HG03066 (cell line): ENCODE results near the gene UBC.

ENCODE experiments used
- ATAC-seq: cut with Tn5 transposase; IDR thresholded peaks from one replicate; pipeline ENCODE4 v1.9.1; 2021; ENCODE audit warnings: low read depth; ENCODE audit not compliant: unreplicated experiment

Gene UBC

DNA sequence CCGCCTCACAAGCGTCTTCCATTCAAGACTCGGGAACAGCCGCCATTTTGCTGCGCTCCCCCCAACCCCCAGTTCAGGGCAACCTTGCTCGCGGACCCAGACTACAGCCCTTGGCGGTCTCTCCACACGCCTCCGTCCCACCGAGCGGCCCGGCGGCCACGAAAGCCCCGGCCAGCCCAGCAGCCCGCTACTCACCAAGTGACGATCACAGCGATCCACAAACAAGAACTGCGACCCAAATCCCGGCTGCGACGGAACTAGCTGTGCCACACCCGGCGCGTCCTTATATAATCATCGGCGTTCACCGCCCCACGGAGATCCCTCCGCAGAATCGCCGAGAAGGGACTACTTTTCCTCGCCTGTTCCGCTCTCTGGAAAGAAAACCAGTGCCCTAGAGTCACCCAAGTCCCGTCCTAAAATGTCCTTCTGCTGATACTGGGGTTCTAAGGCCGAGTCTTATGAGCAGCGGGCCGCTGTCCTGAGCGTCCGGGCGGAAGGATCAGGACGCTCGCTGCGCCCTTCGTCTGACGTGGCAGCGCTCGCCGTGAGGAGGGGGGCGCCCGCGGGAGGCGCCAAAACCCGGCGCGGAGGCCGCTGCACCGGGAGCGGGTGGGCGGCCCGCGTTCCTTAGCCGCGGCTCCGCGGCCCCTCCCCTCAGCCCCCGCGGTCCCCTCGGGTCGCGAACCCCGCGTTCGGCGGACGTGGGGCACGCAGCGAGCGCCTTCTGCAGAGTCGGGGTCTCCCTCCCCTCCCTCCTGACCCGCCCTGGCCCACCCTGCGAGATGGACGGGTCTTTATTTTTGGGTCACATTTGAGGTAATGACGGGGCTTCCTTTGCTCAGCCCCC is at the start of gene UBC:
TSS of gene UBC (minus strand) at position 259 of the 847 bp plus-strand sequence. CDS start 879 bp downstream, outside the sequence.
- no peak for ATAC-seq

DNA sequence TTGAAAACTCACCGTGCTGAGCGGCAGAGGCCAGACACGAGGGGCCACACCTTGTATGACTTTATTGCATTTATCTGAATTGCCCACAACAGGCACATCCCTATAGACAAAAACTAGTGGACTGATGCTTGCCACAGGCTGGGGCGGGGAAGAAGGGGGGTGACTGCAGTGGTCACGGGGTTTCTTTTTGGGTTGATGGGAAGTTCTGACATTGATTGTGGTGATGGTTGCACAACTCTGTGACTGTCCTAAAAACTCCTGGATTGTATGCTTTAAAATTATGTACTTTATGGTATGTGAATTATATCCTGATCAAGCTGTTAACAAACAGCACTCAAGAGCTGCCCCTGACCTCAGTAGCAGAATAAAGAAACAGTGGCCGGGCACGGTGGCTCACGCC is 48.8 kb upstream of the UBC start:
- no peak for ATAC-seq

DNA sequence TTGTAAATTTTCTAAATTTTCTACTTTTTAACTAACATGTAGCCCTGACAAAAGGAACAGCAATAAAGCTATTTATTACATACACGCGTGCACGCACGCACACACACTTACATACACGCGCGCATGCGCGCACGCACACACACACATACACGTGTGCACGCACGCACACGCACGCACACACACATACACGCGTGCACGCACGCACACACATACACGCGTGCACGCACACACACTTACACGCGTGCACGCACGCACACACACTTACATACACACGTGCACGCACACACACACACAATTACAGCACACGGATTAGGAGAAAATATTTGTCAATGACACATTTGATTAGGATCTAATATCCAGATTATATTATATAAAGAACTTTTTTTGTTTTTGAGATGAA is 46.6 kb upstream of the UBC start:
- no peak for ATAC-seq

DNA sequence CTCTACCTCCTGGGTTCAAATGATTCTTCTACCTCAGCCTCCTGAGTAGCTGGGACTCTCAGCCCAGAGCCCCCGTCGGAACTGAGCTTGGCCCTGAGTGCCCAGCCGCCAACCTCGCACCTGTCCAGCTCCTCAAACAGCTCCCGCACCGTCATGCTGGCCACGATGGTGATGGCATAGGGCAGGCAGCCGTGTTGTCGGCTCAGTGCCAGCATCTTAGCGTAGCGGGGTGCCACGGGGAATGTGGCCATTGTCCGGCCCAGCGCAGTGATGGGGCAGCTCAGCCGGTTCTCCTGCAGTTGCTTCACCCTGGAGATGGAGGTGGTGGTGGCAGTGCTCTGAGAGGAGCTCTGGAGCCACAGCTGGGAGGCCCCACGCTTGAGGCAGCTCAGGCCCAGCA is 42.1 kb upstream of the UBC start:
- no peak for ATAC-seq

DNA sequence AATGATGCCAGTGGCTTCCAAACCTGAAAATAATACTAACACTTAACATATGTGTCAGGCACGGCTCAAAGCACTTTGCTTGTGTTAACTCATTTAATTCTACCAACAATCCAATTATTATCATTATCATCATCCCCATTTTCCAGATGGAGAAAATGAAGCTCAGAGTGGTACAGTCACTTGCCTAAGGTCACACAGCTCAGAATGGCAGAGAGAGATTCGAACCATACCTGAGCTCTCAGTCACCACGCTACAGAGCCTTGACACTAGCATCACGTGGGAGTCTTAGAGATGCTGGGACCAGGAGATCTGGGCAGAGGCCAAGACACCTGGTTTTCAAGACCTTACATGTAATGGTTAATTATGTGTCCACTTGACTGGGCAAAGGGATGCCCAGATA is 40.3 kb upstream of the UBC start:
- no peak for ATAC-seq

DNA sequence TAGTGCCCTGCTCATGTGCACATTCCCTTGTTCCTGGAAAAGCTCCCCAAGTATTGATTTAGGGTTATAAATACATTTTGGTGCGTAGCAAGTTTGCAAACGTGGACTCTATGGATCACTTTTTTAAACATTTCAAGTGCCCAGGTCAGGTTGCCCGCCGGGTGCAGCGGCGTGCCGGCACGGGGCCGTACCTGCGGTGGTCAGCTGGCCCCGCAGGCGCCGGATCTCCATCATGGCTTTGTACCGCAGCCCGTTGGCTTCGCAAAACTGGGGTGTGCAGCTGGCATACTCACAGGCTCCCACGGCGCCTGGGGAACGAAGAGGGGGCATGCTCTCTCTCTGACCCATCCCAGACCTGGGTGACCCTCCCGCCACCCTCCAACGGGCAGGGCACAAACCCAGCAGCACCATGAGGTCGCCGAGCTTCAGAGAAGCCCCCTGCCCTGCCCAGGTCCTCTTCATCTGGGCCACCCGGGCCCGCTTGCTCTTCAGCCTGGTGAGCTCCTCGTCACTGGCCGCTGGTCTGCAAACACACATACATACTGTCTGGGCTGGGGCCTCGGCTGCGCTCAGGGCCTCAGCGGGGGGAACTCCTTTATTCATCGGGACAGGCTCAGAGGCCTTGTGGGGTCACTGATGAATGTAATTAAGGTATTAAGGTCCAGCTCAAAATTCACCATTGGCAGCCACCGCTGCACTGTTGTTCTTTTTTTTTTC is 39.4 kb upstream of the UBC start:
- ATAC-seq: no peak

DNA sequence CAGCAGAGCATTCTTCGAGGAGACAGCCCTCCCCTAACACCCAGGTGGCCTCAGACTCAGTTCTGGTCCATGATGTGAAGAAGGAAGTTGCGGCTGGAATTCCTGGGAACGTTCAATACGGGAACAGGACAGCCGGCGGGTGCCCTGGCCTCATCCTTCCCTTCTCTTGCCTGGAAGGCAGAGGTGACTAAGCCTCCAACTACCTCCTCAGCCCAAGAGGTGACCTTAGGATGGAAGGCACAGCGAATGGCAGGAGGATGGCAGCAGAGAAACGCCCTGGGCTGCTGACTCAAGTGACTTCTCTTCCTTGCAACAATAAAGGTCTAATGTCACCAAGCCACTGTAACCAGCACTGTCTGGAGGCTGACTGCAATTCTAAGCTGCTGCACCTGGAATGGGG is 38.4 kb upstream of the UBC start:
- no peak for ATAC-seq

DNA sequence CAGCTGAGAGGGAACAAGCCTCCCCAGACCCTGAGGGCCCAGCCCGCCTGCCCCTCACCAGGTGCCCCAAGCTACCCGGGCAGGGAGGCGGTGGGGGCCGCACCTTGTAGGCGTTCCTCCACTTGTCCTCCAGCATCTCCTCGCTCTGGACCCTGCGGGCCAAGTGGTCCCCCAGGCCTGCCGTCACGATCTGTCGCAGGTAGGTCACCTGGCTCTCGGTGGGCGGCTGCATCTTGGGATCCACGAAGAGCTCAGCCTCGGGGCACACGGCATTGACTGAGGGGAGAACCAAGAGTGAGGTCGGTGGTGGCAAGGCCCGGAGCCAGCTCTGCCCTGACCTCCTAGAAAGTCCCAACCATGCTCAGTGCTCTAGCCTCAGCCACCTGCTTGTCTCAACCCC is 37.8 kb upstream of the UBC start:
- no peak for ATAC-seq

DNA sequence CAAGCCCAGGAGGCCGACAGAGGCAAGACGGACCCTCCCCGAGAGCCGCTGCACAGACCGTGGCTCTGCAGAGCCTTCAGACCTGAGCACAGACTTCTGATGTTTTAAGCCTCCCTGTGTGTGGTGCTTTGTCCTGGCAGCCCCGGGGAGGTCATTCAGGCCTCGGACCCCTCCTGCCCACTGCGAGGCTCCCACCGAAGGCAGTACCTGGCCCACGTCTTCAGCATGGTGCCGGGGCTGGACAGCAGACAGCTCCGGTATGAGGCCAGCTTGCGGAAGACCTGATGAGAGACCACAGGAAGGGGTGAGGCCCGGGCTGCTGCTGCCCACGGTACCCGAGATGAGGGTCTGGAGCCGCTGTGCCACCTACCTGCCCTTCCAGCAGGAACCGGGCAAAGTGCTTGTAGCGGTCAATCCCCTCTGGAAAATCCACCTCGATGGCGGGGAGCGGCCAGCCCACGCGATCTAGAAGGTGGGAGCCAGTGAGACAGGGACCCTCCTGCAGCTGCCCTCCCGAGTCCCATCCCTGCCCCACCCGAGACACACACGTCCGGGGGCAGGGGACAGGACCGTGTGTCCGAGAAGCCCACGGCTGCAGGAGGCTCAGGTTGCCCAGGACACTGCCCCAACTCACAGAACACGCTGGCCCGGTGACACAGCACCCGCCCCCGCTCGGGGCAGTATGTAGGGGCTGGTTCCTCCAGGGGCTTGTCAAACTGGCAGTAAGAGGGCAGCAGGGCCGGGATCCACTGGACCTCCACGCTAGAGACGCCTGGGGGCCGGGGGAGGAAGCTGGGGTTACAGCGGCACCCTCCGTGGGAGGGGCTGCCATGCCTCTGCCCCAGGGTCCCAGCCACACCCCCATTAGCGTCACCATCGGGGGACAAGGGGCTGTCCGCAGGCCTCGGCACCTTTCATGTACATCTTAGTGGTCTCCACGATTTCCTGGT is 35.6 kb upstream of the UBC start:
- ATAC-seq: no peak

DNA sequence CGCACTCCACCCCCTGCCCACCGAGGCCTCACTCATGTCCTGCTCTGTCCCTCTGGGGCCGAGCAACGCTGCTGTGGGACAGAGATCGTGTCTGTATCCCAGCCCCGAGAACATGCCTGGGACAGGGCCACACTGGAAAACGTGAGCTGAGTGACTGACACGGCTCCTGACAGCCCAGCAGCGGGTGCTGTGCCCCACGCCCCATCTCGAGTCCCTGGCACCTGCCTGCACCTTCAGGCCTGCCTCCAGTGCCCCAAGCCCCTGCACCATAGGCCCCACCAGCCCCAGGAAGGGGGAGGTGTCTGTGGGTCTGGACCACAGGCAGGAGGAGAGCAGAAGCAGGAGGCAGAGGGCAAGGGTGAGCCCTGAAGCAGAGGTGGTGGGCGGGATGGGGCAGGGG is 34.6 kb upstream of the UBC start:
- no peak for ATAC-seq

DNA sequence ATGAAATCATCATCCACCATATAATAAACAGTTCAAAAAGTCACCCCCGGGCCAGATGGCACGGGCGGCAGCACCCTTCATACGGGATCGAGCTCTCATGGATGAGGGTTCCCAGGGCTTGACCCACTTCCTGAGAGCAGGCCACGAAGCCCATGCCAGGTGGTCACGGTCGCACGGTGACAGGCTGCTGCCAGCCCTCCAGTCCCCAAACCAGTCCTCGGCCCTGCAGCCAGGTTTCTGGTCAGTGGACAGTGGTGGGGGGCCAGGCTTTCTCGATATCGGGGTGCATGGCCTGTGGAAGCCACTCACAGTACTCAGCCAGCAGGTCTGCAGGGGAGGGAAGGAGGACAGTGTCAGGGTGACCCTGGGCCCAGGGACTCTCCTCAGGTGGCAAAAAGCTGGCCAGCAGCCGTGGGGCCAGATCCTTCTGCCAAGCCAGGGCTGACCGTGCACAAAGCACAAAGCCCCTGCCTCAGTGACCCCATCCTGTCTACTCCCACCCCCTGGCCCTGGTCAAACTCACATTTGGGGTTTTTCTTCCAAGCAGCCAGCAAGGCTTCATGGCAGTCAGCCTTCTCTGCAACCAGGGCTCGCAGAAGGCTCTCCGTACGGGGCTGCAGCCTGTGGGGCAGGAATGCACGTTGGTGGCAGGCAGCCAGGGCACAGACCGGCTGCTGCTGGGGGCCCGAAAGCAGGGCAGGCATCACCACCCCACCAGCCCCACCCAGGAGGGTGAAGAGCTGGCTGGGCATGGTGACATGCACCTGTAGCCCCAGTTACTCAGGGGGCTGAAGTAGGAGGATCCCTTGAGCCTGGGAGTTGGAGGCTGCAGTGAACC is 33.3 kb upstream of the UBC start:
- ATAC-seq: no peak

DNA sequence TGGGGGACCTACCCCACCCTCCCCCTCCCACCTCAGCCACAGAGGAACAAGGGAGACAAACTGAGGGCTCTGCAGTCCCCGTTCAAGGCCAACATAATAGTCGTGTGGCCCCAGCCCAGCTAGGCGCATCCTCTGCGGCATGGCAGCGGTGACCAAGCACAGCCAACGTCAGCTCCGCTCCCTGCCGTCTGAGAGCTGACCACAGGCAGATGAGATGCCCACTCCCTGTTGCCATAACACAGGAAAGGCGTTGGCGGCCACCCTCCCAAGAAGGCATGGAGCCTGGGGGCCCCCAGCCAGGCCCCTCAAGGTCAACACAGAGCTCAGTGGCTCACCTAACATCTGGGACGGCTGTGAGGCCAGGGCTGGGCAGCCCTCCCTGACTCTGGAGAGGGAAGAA is 32.6 kb upstream of the UBC start:
- ATAC-seq: no peak

DNA sequence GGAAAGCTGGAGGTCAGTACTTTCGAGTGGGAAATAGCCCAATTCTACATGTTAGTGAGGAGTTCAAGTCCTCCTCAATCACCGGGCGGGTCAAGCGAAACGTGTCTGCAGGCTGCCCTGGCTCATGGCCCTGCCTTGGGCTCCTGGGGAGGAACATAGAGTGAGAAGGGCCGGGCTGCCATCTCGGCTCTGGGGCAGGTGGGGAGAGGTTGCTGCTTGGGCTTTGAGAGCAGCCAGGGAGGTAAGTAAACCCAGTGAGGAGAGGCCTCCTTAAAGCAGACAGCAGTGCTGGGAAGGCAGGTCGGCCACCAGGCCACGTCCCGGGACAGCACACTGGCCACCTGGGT is 32.0 kb upstream of the UBC start:
- no peak for ATAC-seq

DNA sequence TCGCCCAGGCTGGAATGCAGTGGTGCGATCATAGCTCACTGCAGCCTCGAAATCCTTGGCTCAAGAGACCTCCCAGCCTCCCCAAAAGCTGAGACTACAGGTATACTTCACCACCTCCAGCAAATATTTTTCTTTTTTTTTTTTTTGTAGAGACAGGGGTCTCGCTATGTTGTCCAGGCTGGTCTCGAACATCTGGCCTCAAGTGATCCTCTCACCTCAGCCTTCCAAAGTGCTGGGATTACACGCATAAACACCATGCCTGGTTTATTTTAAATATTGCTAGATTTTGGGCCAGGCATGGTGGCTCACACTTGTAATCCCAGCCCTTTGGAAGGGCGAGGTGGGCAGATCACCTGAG is 26.7 kb upstream of the UBC start:
- ATAC-seq: no peak

DNA sequence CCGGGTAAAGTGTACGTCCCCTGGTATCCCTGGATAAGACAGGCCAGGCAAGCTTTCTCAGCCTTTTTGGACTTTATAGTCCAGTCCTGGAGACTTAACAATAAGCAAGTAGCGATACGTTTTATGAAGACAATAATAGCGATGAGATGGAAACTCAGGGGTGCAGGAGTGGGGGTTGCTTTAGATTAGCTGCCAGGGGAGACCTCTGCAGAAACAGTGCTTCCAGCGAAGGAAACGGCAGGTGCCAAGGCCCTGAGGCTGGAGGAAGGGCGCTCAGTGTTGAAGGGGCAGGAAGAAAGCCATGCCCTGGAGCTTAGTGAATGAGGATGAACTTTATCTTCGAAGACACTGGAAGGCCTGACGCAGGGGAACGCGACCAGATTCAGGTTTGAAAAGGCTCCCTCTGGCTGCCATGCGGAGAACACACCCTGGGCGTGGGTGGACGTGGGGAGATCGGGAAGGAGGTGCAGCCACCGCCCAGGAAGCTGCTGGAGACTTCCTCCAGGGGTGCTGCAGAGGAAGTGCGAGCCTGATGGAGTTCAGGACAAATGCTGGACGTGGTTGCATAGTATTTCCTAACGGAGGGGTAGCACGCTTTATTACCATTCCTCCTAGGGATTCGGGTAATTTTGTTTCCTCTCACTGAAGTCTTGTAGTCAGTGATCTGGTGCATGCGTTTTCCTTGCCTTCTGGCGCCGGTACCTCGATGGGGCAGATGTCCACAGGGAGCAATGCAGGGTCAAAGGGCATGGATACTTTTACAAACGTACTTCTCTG is 26.1 kb upstream of the UBC start:
- ATAC-seq: peak; percentile 40

DNA sequence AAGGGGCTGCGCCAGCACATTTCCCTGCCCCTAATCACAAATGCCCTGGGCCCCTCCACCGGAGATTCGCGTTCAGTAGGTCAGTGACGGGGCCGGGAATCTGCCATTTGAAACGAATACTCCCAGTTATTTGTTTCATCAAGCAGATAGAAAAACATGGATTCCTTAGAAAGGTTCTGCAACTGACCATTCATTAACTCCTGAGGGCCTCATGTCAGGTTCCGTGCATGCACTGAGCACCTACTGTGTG is 25.6 kb upstream of the UBC start:
- ATAC-seq: peak; percentile 2

DNA sequence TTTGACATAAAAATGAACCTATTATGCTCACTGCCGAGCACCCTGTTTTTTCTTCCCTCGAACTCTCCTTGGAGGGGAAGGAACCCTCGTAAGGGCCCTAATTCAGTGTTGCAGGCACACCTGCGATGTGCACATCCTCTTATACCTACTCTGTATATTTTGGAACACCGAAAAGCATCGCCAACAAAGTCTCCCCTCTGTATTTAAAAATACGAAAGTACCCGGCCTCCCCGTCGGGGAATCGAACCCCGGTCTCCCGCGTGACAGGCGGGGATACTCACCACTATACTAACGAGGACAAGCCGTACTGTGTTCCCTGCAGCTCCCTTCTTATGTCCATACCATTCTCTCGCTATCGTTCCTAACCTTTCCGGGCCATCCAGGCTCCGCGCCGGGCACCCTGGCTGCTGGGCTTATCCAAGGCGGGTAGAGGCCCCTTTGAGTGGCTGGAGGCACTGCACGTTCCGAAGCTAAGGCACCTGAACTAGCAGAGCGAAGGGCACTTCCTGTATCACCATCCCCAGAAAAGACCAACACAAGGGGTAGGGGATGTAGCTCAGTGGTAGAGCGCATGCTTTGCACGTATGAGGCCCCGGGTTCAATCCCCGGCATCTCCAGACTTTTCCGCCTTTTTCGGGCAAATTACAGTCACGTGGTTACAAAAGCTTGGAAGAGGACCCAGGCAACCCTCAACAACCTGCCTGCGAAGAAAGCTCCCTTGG is 25.1 kb upstream of the UBC start:
- peak; percentile 51 for ATAC-seq

DNA sequence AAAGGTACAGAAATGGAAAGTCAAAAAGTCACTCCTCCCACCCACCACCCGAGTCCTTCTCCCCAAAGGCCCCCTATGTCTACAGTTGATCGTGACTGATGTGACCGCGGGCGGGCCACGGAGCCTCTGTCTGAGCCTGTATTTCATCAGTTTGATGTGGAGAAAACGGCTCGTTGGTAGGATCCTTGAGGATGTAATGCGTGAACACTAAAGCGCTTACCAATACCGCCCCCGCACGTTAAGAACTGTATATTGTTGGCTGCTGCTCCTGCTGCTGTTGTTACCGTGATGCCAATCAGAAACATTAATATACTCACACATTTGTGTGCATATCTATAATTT is 24.6 kb upstream of the UBC start:
- peak; percentile 32 for ATAC-seq

DNA sequence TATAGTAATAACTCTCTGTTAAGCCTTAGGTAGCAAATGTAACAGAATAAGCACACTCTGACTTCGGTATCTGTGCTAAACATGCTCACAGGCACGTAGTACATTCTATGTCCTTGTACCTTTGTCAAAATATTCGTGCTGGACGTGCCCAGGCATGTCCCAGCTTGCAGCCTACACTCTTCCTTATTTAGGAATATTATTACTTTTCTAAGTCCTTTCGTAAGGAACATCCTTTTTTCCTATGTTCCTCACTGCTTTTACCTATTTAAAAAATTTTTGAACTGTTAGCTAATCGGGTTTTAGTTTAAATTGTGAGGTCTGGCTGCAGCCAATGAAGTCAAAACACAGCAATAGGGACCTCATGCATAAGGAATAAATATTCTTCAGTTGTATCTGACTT is 24.1 kb upstream of the UBC start:
- ATAC-seq: no peak
